Neural cell (in vitro differentiated cells): ENCODE data around the gene TRIM59.

ENCODE experiments used
- CTCF ChIP-seq: fragments of 450-650 bp; IDR thresholded peaks from 2 replicates; pipeline ENCODE4 v1.5.1; 2014; ENCODE audit warnings: antibody characterized with exemption, mild to moderate bottlenecking, moderate library complexity; ENCODE audit not compliant: poor library complexity, severe bottlenecking
- EZH2 ChIP-seq: fragments of 200-600, 300-800 bp; shearing (Covaris generic), sonication (generic); IDR thresholded peaks from 2 replicates; pipeline ENCODE4 v1.6.1; 2014; ENCODE audit warnings: antibody characterized with exemption, low read length, borderline replicate concordance, mild to moderate bottlenecking; ENCODE audit not compliant: insufficient read depth, poor library complexity, severe bottlenecking
- POLR2AphosphoS5 ChIP-seq: IDR thresholded peaks from 2 replicates; pipeline ENCODE4 v1.6.1; 2012
- SMC3 ChIP-seq: fragments of 450-650 bp; conservative IDR thresholded peaks from 2 replicates; pipeline ENCODE4 v1.6.1; 2014; ENCODE audit warnings: antibody characterized with exemption, mild to moderate bottlenecking, moderate library complexity; ENCODE audit not compliant: poor library complexity
- TAF1 ChIP-seq: IDR thresholded peaks from 2 replicates; pipeline ENCODE4 v1.6.1; 2012; ENCODE audit warnings: low read depth

DNA sequence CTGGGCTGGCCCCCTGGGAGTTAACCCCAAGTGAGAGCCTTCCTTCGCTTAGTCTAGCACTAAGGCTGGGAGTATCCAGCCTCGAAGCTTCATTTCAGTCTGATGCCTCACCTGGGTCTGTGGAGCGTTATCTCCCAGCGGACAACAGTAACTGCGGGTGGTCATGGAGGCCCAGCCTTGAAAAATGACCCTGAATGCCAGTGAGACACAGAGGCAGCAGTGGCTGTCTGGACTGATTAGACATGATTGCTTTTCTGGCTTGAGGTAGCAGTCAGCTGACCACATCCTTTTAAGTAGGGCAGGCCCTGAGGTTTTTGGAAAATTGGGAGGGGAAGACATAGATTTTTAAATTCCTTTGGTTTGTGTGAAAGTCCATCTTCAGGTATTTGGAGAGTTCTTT lies 28.2 kb upstream of the TRIM59 start:
- no peak for TF ChIP-seq CTCF
- TF ChIP-seq POLR2AphosphoS5 = no peak
- no peak for TF ChIP-seq SMC3
- no peak for TF ChIP-seq TAF1
- TF ChIP-seq EZH2 = no peak
